Measurements from ENCODE around the gene UMAD1.

Gene UMAD1

GRCh38 chr7:7848246-7848645 is 207.7 kb downstream of the UMAD1 start:
- TF ChIP-seq CTCF (IDR thresholded peaks at IDR 0.05; ENCODE audit: control insufficient read depth, extremely low read depth, insufficient read depth) = no peak
- H3K4me3 ChIP-seq (ENCODE audit: low read depth, low read length) = no peak overlapping the region
- DNase-seq (ENCODE audit: low read depth) = no peak

DNA sequence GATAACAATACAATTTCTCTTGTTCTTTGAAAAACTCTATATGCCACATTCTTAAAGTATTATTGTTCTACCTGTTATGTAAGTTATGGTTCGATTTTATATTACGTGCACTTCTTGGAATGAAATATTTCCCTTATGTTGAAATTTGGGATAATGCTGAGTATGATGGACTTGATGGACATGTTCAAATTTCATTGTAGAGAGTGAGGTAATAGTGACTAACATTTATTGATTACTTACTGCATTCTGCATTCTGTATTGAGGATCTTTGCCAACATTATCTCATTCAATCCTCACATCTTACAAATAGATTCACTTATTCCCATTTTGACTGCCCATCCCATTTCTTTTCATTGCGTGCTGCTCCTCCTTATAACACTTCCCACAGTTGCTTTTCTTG is 208.3 kb downstream of the UMAD1 start:
- no peak for TF ChIP-seq CTCF (IDR thresholded peaks at IDR 0.05; ENCODE audit: control insufficient read depth, extremely low read depth, insufficient read depth)
- no peak for DNase-seq (ENCODE audit: low read depth)
- H3K4me3 ChIP-seq (ENCODE audit: low read depth, low read length) = no peak overlapping the region

DNA sequence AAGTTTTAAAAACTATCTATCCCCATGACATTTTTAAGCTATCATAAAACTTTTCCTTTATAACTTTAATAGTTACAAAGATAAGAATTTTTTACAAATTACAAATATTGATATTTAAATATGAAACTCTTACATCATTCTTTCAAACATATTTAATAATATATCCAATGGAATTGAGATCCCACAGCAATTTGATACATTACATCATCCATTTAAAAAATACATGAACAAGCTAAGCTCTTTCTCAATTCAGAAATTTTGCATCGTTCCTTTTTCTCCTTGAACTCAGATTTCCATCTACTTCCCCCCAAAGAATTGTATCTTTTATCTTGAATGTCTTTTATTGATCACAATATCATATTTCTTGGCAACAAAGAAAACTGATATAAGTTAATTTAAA is 209.6 kb downstream of the UMAD1 start:
- no peak for TF ChIP-seq CTCF (IDR thresholded peaks at IDR 0.05; ENCODE audit: control insufficient read depth, extremely low read depth, insufficient read depth)
- DNase-seq (ENCODE audit: low read depth) = no peak
- no peak overlapping the region for H3K4me3 ChIP-seq (ENCODE audit: low read depth, low read length)

DNA sequence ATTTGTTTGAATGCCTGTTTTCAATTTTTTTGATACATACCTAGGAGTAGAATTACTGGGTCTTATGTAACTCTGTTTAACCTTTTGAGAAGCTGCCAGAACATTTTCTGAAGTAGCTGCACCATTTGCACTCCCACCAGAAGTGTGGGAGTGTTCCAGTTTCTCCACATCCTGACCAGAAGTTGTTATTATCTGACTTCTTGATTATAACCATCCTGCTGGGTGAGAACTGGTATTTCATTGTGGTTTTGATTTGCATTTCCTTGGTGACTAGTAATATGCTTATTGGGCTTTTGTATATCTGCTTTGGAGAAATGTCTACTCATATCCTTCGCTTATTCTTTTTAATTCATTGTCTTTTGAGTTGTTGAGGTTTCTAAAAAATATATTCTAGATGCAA is 210.8 kb downstream of the UMAD1 start:
- DNase-seq (ENCODE audit: low read depth) = no peak
- no peak for TF ChIP-seq CTCF (IDR thresholded peaks at IDR 0.05; ENCODE audit: control insufficient read depth, extremely low read depth, insufficient read depth)
- H3K4me3 ChIP-seq (ENCODE audit: low read depth, low read length) = no peak overlapping the region

- no peak for DNase-seq (ENCODE audit: low read depth)
- no peak for TF ChIP-seq CTCF (IDR thresholded peaks at IDR 0.05; ENCODE audit: control insufficient read depth, extremely low read depth, insufficient read depth)
- H3K4me3 ChIP-seq (ENCODE audit: low read depth, low read length) = no peak overlapping the region
Measured at GRCh38 chr7:7851991-7852390, 211.4 kb downstream of the UMAD1 start.

DNA sequence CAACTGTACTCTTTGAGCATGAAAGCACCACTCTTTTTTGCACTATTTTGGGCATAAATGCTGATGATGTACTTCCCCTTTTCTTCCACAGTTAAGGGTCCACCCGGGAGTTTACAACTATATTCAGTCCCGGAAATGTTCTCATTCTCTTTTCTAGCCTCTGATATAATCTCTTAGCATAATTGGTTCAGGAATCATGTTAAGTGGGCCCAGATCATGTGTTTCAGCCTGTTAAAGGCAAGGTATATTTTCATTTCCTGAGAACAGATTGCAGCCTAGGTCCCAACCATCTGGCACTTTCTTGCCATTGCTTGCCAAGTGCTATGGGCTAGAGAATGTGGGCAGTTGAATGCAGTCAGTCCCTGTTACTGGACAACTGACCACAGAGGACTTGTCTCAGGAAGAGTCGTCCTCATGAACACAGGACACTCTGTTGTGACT is 216.6 kb downstream of the UMAD1 start:
- no peak overlapping the region for H3K4me3 ChIP-seq (ENCODE audit: low read depth, low read length)
- no peak for DNase-seq (ENCODE audit: low read depth)
- no peak for TF ChIP-seq CTCF (IDR thresholded peaks at IDR 0.05; ENCODE audit: control insufficient read depth, extremely low read depth, insufficient read depth)

DNA sequence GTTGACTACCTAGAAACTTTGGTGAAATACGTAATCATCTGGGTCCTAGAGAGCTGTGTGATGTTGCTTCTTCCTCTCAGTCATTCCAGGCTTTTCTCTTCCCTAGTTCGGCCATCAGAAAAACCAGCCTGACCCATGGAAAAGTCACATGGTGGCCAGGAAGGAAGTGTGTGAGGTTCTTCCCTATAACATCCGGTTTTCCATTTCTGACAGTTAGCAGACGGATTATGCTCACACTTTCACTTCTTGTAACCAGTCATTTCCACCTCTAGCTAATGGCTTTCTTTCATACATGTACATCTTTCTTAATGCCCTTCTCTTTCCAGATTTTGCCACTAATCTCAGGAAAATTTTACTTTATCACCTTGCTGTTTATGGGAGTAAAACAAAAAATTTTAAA is 218.0 kb downstream of the UMAD1 start:
- no peak for TF ChIP-seq CTCF (IDR thresholded peaks at IDR 0.05; ENCODE audit: control insufficient read depth, extremely low read depth, insufficient read depth)
- DNase-seq (ENCODE audit: low read depth) = no peak
- H3K4me3 ChIP-seq (ENCODE audit: low read depth, low read length) = no peak overlapping the region

Data from LNCaP clone FGC (cell line).